Measurements from ENCODE around the gene COL17A1. TPM values are rescaled to one million over a fixed set of nuclear protein-coding genes. Genes with fewer than 3 reads are reported as not detected.

COL17A1 gene
- total RNA-seq, 4 donors from 2014 or later, result 36.0 to 181 (median 173) TPM

- H3K27ac ChIP-seq, result peak overlapping the region in 1 of 4 donors; percentile 5
- no peak overlapping the region for H3K4me3 ChIP-seq
- no peaks in the 10 kb centered on the region for H3K27me3 ChIP-seq
- H3K4me1 ChIP-seq, result no peaks in the 10 kb centered on the region
- in situ Hi-C loops (cut with MboI; ENCODE audit: low pct_ligation_motif_present in 1 of 4, low pct_unique_long_range_greater_than_20kb in 1 of 4, low sequenced_read_pairs in 3 of 4), result loop anchor here in 1 of 4 donors (25.0 kb wide), 1 partner anchor 189 kb away; no protein-coding TSS in a partner anchor
- peak; percentile 36 for DNase-seq
- WGBS, 2 donors (ENCODE audit: low coverage in 1 of 2), result 8 to 22% methylated on average over 2 to 3 of the region's 3 CpGs
- H3K36me3 ChIP-seq, result no peaks in the 10 kb centered on the region
- H3K9me3 ChIP-seq, result no peaks in the 10 kb centered on the region
- intact Hi-C loops (cut with DNase I; ENCODE audit: low total_unique reads), result no loop called here
- TF ChIP-seq POLR2A (IDR thresholded peaks at IDR 0.05) (no peak), EP300 (IDR thresholded peaks at IDR 0.05; ENCODE audit: low read depth) (no peak), POLR2AphosphoS5 (IDR thresholded peaks at IDR 0.05) (no peak), CTCF (IDR thresholded peaks at IDR 0.05) (no peak)
These were observed 8.9 kb downstream of the COL17A1 start for GRCh38 chr10:104076743-104077160.

GRCh38 chr10:104074505-104074904 is 11.2 kb downstream of the COL17A1 start:
- no peaks in the 10 kb centered on the region for H3K9me3 ChIP-seq
- no peak overlapping the region for H3K4me3 ChIP-seq
- H3K27me3 ChIP-seq, result no peaks in the 10 kb centered on the region
- DNase-seq, result no peak
- H3K36me3 ChIP-seq, result no peaks in the 10 kb centered on the region
- TF ChIP-seq POLR2A (IDR thresholded peaks at IDR 0.05) (no peak), POLR2AphosphoS5 (IDR thresholded peaks at IDR 0.05) (no peak), CTCF (IDR thresholded peaks at IDR 0.05) (no peak), EP300 (IDR thresholded peaks at IDR 0.05; ENCODE audit: low read depth) (no peak)
- no peak overlapping the region for H3K27ac ChIP-seq
- in situ Hi-C loops (cut with MboI; ENCODE audit: low pct_ligation_motif_present in 1 of 4, low pct_unique_long_range_greater_than_20kb in 1 of 4, low sequenced_read_pairs in 3 of 4) (no loop called here), intact Hi-C loops (cut with DNase I; ENCODE audit: low total_unique reads) (no loop called here)
- WGBS, 2 donors (ENCODE audit: low coverage in 1 of 2), result 82% methylated on average over 6 of the region's 6 CpGs; no CpG with 5 or more reads in 1 of the 2 donors
- H3K4me1 ChIP-seq, result peaks cover 0 to 3% (median 0%) of the 10 kb centered on the region in 4 donors

- Histone ChIP-seq H3K27me3 (no peaks in the 10 kb centered on the region), H3K4me3 (no peak overlapping the region), H3K9me3 (no peaks in the 10 kb centered on the region), H3K36me3 (no peaks in the 10 kb centered on the region), H3K4me1 (peaks cover 0 to 8% (median 0%) of the 10 kb centered on the region in 4 donors), H3K27ac (no peak overlapping the region)
- intact Hi-C loops (cut with DNase I; ENCODE audit: low total_unique reads) (no loop called here), in situ Hi-C loops (cut with MboI; ENCODE audit: low pct_ligation_motif_present in 1 of 4, low pct_unique_long_range_greater_than_20kb in 1 of 4, low sequenced_read_pairs in 3 of 4) (no loop called here)
- TF ChIP-seq CTCF (IDR thresholded peaks at IDR 0.05) (no peak), POLR2AphosphoS5 (IDR thresholded peaks at IDR 0.05) (no peak), EP300 (IDR thresholded peaks at IDR 0.05; ENCODE audit: low read depth) (no peak), POLR2A (IDR thresholded peaks at IDR 0.05) (no peak)
- 75 to 80% methylated on average over 1 to 5 of the region's 5 CpGs for WGBS, 2 donors (ENCODE audit: low coverage in 1 of 2)
- DNase-seq, result no peak
These were observed 12.9 kb downstream of the COL17A1 start for GRCh38 chr10:104072786-104073185.

DNA sequence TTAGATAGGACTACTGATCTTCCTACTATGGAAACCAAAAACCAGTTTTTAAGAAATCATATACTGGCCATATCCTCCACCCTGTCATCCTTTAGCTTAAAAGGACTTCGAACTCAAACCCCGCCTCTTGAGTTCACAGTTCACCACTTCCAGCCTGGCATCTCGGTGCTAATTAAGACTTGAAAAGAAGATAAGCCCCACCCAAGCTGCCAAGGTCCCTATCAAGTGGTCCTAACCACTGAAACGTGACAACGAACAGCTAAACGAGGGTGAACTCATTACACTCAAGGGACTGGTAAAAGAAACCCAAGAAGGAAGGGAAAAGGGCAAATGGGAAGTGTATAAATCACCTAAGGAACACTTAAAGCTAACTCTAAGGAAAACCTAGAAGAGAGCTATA is 16.1 kb downstream of the COL17A1 start:
- in situ Hi-C loops (cut with MboI; ENCODE audit: low pct_ligation_motif_present in 1 of 4, low pct_unique_long_range_greater_than_20kb in 1 of 4, low sequenced_read_pairs in 3 of 4) (no loop called here), intact Hi-C loops (cut with DNase I; ENCODE audit: low total_unique reads) (no loop called here)
- TF ChIP-seq POLR2AphosphoS5 (IDR thresholded peaks at IDR 0.05), result no peak
- no peak for TF ChIP-seq POLR2A (IDR thresholded peaks at IDR 0.05)
- TF ChIP-seq CTCF (IDR thresholded peaks at IDR 0.05), result no peak
- TF ChIP-seq EP300 (IDR thresholded peaks at IDR 0.05; ENCODE audit: low read depth), result no peak
- H3K36me3 ChIP-seq, result no peaks in the 10 kb centered on the region
- no peaks in the 10 kb centered on the region for H3K9me3 ChIP-seq
- no peak overlapping the region for H3K4me3 ChIP-seq
- peak; percentile 31 for DNase-seq
- H3K27ac ChIP-seq, result no peak overlapping the region
- 24 to 39% methylated on average over 5 to 6 of the region's 6 CpGs for WGBS, 2 donors (ENCODE audit: low coverage in 1 of 2)
- H3K4me1 ChIP-seq, result peaks cover 0 to 8% (median 0%) of the 10 kb centered on the region in 4 donors
- no peaks in the 10 kb centered on the region for H3K27me3 ChIP-seq

Measured in transverse colon (tissue), 4 donors.